ENCODE data around the gene TNS1. TPM values are rescaled to one million over a fixed set of nuclear protein-coding genes. Genes with fewer than 3 reads are reported as not detected.

TNS1 gene
- polyA plus RNA-seq, 1 of the 3 experiments (the other 2 are of a cell fraction), result 12.1 TPM

GRCh38 chr2:217834057-217834620 lies 168.7 kb downstream of the TNS1 start:
- TF ChIP-seq TAF1 (IDR thresholded peaks at IDR 0.05; ENCODE audit: borderline replicate concordance, low read depth, low read length) (no peak), EZH2phosphoT487 (IDR thresholded peaks at IDR 0.05; ENCODE audit: borderline replicate concordance, low read depth) (no peak), FOXJ3 (CRISPR knock-in tag; IDR thresholded peaks at IDR 0.05) (no peak), NFIC (IDR thresholded peaks at IDR 0.05; ENCODE audit: borderline replicate concordance) (no peak)
- Histone ChIP-seq H3K27me3 (ENCODE audit: insufficient read depth) (no peaks in the 10 kb centered on the region), H3K4me1 (ENCODE audit: control insufficient read depth in 1 of 2, insufficient read depth in 2 of 2, low read depth in 1 of 2, low read length in 1 of 2) (peaks cover 10 to 25% of the 10 kb centered on the region in 2 experiments; a peak in 2 of 4 replicates), H3K9me2 (no peaks in the 10 kb centered on the region), H3K9me3 (no peaks in the 10 kb centered on the region), H4K20me1 (ENCODE audit: insufficient read depth) (peaks cover 30% of the 10 kb centered on the region), H3K36me3 (replicated peaks in 1 of 2; ENCODE audit: control insufficient read depth in 1 of 2, insufficient read depth in 2 of 2, low read length in 1 of 2) (peaks cover 20 to 55% of the 10 kb centered on the region in 2 experiments), H2AFZ (ENCODE audit: low read depth) (no peak overlapping the region), H3K27ac (ENCODE audit: low read depth in 2 of 2, low read length in 1 of 2) (no peak overlapping the region), H3F3A (replicated peaks; ENCODE audit: insufficient read depth) (peaks cover 5% of the 10 kb centered on the region), H3K9ac (no peak overlapping the region), H3K4me3 (ENCODE audit: low read depth in 2 of 2, low read length in 1 of 2) (no peak overlapping the region), H3K4me2 (no peak overlapping the region), H3K79me2 (ENCODE audit: insufficient read depth) (peaks cover 13% of the 10 kb centered on the region)
- ChIA-PET POLR2A (interaction anchor here (0.6 kb wide), 1 partner anchor 39 kb away, joined by 3 read pairs; no protein-coding TSS in a partner anchor), CTCF (interaction anchor here (1.0 to 3.9 kb wide), 5 partner anchors 14 to 154 kb away, joined by 3 to 11 read pairs (median 3); no protein-coding TSS in a partner anchor)
- no peak for DNase-seq
- 82% methylated on average over 3 of the region's 3 CpGs for WGBS (ENCODE audit: low lambda C conversion rate)

DNA sequence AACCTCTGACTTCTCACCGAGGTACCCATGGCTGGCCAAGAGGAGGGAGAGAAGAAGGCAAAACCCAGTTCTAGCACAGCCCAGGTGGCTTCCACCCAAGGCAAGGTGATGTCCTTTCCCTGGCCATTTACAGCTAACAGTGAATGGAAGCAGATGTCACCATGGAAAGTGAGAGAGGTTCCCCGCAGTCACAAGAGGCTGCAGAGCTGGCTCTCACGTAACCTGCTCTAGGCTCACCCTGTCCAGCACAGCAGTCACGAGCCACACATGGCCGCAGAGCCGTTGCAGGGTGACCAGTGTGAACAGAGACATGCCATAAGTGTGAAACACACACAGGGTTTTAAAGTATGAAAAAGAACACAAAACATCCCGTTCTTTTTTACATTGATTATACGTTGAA lies 169.4 kb downstream of the TNS1 start:
- no peaks in the 10 kb centered on the region for H3K9me3 ChIP-seq
- H3K9me2 ChIP-seq, result no peaks in the 10 kb centered on the region
- H3K4me1 ChIP-seq (ENCODE audit: control insufficient read depth in 1 of 2, insufficient read depth in 2 of 2, low read depth in 1 of 2, low read length in 1 of 2), result peaks cover 10 to 23% of the 10 kb centered on the region in 2 experiments; a peak in 2 of 4 replicates
- H3F3A ChIP-seq (replicated peaks; ENCODE audit: insufficient read depth), result peaks cover 4% of the 10 kb centered on the region
- H4K20me1 ChIP-seq (ENCODE audit: insufficient read depth), result peaks cover 30% of the 10 kb centered on the region
- H3K27me3 ChIP-seq (ENCODE audit: insufficient read depth), result no peaks in the 10 kb centered on the region
- H2AFZ ChIP-seq (ENCODE audit: low read depth), result no peak overlapping the region
- TF ChIP-seq USF1 (IDR thresholded peaks at IDR 0.05; ENCODE audit: borderline replicate concordance, low read depth) (no peak), GABPA (IDR thresholded peaks at IDR 0.05; ENCODE audit: low read depth) (no peak), NFIC (IDR thresholded peaks at IDR 0.05; ENCODE audit: borderline replicate concordance) (no peak), TAF1 (IDR thresholded peaks at IDR 0.05; ENCODE audit: borderline replicate concordance, low read depth, low read length) (no peak), FOXM1 (IDR thresholded peaks at IDR 0.05; ENCODE audit: low read depth) (no peak), GATA2 (CRISPR knock-in tag; IDR thresholded peaks at IDR 0.05) (no peak), RAD21 (IDR thresholded peaks at IDR 0.05; ENCODE audit: low read length) (no peak), NRF1 (IDR thresholded peaks at IDR 0.05; ENCODE audit: low read depth, low read length) (no peak), RFX5 (IDR thresholded peaks at IDR 0.05; ENCODE audit: low read length) (no peak), IRF3 (IDR thresholded peaks at IDR 0.05; ENCODE audit: low read depth, low read length) (no peak), RXRA (IDR thresholded peaks at IDR 0.05; ENCODE audit: borderline replicate concordance, low read depth) (no peak), SMC3 (IDR thresholded peaks at IDR 0.05; ENCODE audit: low read depth, low read length) (no peak), TCF12 (IDR thresholded peaks at IDR 0.05) (no peak), MEF2A (IDR thresholded peaks at IDR 0.05; ENCODE audit: borderline replicate concordance, low read depth) (no peak)
- TF ChIP-seq, protein P1, sequence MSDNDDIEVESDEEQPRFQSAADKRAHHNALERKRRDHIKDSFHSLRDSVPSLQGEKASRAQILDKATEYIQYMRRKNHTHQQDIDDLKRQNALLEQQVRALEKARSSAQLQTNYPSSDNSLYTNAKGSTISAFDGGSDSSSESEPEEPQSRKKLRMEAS (IDR thresholded peaks at IDR 0.05; ENCODE audit: low read depth), result no peak
- H3K9ac ChIP-seq, result no peak overlapping the region
- WGBS (ENCODE audit: low lambda C conversion rate), result 95% methylated on average over 8 of the region's 8 CpGs
- H3K36me3 ChIP-seq (replicated peaks in 1 of 2; ENCODE audit: control insufficient read depth in 1 of 2, insufficient read depth in 2 of 2, low read length in 1 of 2), result peaks cover 24 to 58% of the 10 kb centered on the region in 2 experiments
- peaks cover 13% of the 10 kb centered on the region for H3K79me2 ChIP-seq (ENCODE audit: insufficient read depth)
- no peak overlapping the region for H3K4me3 ChIP-seq (ENCODE audit: low read depth in 2 of 2, low read length in 1 of 2)
- H3K4me2 ChIP-seq, result no peak overlapping the region
- ChIA-PET CTCF (interaction anchor here (1.0 to 1.8 kb wide), 2 partner anchors 13 to 44 kb away, joined by 3 to 6 read pairs; no protein-coding TSS in a partner anchor), POLR2A (interaction anchor here (0.6 kb wide), 1 partner anchor 39 kb away, joined by 3 read pairs; no protein-coding TSS in a partner anchor)
- H3K27ac ChIP-seq (ENCODE audit: low read depth in 2 of 2, low read length in 1 of 2), result no peak overlapping the region
- DNase-seq, result no peak
